Stimulated activated effector memory CD8-positive, alpha-beta T cell treated with anti-CD3 and anti-CD28 coated beads, Interleukin-12 subunit alpha, Interleukin-12 subunit beta, amount 100 ng/mL, for 72 hours (primary cell): Measurements from ENCODE around the gene SEMA4A.
A peak's percentile ranks its signal among the peaks of the same experiment; 100 is the strongest.
"Not testable (repeated sequence)": the region's sequence is repeated elsewhere in the genome, so short reads cannot be mapped to it uniquely, and the experiment has no call there.

Experiments
- ATAC-seq: fragments of 150-1000 bp; cut with Tn5 transposase; 2 replicates; pipeline ENCODE4 v1.10.0; 2021
- DNase-seq, 2 donors: peaks; one replicate each; pipeline ENCODE4 v3.0.0; 2021 to 2022; ENCODE audit warnings: low spot score in 2 of 2
- H3K27ac Mint-ChIP-seq: one replicate; pipeline ENCODE4 v1.8.0; 2022; ENCODE audit warnings: mild to moderate bottlenecking, mixed read lengths
- H3K36me3 Mint-ChIP-seq: one replicate; pipeline ENCODE4 v1.8.0; 2022; ENCODE audit warnings: mild to moderate bottlenecking, mixed read lengths
- H3K4me1 Mint-ChIP-seq: one replicate; pipeline ENCODE4 v1.8.0; 2022; ENCODE audit warnings: mixed read lengths
- H3K4me3 Mint-ChIP-seq: one replicate; pipeline ENCODE4 v1.8.0; 2022; ENCODE audit warnings: mild to moderate bottlenecking, mixed read lengths
- H3K9me3 Mint-ChIP-seq: one replicate; pipeline ENCODE4 v1.8.0; 2022; ENCODE audit warnings: mixed read lengths

SEMA4A gene

GRCh38 chr1:156182010-156182779 lies 28.8 kb downstream of the SEMA4A start:
- ATAC-seq, H3K9me3 Mint-ChIP-seq, DNase-seq, H3K4me1 Mint-ChIP-seq, H3K4me3 Mint-ChIP-seq, H3K27ac Mint-ChIP-seq: not testable (repeated sequence)
- H3K36me3 Mint-ChIP-seq, result peaks cover 11% of the 10 kb centered on the region

DNA sequence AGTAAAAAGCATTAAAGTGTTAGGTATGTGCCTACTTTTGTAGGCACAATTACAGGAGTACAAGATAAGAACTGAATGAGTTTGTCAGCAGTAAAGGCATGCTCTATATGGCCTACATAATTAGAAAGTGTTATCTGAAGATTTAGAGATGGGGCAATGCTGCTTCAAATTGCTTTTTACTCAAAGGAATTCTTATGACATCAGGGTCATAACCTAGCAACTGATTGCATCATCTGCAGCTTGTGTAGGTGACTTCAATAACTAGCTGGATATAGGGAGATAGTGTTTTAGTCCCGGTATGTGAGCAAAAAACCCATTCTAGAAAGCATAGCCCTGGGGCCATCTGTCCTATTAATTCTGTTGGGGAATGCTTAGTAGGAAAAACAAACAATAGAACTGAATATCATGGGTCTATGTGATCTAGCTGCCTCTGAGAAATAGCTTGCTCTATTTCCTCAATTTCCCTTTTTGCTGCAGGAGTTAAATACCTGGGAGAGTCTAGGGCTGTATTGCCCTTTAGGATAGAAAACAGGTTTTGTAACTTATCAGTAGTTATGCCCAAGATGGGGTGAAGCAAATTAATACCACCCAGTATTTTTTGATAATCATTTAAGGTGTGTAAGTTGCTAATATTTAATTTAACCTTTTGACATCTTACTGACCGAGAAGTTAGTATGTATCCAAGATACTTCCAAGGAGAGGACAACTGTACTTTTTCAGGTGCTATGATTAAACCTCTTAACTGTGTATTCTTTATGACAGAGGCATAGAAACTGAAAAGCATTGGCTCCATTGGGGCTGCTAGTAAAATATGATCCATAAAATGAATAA lies 33.2 kb downstream of the SEMA4A start:
- H3K4me1 Mint-ChIP-seq, H3K36me3 Mint-ChIP-seq, H3K9me3 Mint-ChIP-seq, H3K4me3 Mint-ChIP-seq, ATAC-seq, H3K27ac Mint-ChIP-seq, DNase-seq: not testable (repeated sequence)

GRCh38 chr1:156190265-156190664 lies 36.9 kb downstream of the SEMA4A start:
- H3K4me3 Mint-ChIP-seq, DNase-seq, H3K9me3 Mint-ChIP-seq, ATAC-seq, H3K27ac Mint-ChIP-seq: not testable (repeated sequence)
- Mint-ChIP-seq H3K36me3 (peaks cover 10% of the 10 kb centered on the region), H3K4me1 (peaks cover 23% of the 10 kb centered on the region)

DNA sequence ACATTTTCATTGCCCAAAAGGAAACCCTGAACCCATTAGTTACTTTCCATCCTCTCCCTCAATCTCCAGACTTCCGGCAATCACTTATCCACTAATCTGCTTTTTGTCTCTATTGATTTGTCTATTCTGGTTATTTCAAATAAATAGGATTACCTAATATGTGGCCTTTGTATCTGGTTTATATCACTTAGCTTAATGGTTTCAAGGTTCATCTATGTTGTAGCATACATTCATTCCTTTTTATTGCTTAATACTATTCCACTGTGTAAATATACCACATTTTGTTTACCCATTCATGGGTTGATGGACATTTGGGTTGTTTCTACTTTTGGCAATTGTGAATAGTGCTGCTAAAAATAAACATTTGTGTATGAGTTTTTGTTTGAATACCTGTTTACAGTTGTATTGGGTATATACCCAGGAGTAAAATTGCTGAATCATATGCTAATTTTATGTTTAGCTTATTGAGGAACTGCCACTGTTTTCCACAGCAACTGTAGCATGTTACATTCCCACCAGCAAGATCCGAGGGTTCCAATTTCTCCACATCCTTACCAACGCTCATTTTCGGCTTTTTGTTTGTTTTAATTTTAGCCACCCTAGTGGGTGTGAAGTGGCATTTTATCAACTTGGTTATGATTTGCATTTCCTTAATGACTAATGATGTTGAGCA lies 38.0 kb downstream of the SEMA4A start:
- H3K27ac Mint-ChIP-seq, result no peak overlapping the region
- peaks cover 10% of the 10 kb centered on the region for H3K36me3 Mint-ChIP-seq
- peaks cover 34% of the 10 kb centered on the region for H3K4me1 Mint-ChIP-seq
- ATAC-seq, result no peak
- no peak overlapping the region for H3K4me3 Mint-ChIP-seq
- H3K9me3 Mint-ChIP-seq, result no peaks in the 10 kb centered on the region
- no peak for DNase-seq

- Mint-ChIP-seq H3K36me3 (peaks cover 18% of the 10 kb centered on the region), H3K4me3 (peak overlapping the region; percentile 97), H3K27ac (peak overlapping the region; percentile 96), H3K4me1 (peaks cover 48% of the 10 kb centered on the region), H3K9me3 (no peaks in the 10 kb centered on the region)
- DNase-seq, result no peak
- ATAC-seq, result no peak
These were observed 39.8 kb downstream of the SEMA4A start for GRCh38 chr1:156193208-156193487.

DNA sequence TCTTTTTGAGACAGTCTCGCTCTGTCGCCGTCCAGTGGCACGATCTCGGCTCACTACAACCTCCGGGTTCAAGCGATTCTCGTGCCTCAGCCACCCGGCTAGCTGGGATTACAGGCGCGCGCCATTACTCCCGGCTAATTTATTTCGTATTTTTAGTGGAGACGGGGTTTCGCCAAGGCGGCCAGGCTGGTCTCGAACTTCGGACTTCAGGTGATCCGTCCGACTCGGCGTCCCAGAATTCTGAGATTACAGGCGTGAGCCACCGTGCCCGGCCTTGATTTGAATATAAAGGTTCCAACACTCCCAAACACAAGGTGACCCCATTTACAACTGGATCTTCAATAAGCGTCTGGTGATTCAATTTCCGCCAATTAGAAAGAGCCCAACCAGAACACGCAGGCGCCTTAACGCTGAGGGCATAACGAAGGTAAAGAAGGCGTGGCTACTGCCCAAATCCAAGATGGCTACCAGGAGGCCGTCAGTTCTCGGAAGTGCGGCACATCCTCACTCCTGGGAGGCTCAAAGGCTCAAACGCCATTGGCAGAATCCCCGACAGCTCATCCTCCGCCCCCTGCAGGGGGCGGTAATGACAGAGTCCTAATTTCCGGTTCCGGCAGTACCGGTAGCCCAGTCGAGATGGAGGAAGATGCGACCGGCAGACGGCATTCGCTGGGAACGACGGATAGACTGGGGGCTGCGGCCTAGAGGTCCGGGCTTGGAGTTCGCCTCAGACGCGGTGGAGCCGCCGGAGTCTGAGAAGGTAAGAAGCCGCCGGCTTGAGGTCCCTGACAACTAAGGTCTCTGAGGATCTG lies 40.3 kb downstream of the SEMA4A start, which contains the start of gene SLC25A44:
Gene SLC25A44 (plus strand): TSS at position 617 of the 812 bp plus-strand sequence. CDS start 5,744 bp downstream, outside the sequence.
- Mint-ChIP-seq H3K4me3 (peak within 1 kb of the TSS; percentile 97), H3K9me3 (no peaks in the 10 kb centered on the region), H3K27ac (peak within 1 kb of the TSS; percentile 96), H3K36me3 (peaks cover 18% of the 10 kb centered on the region), H3K4me1 (peaks cover 54% of the 10 kb centered on the region)
- DNase-seq (peak; percentile 90 to 100), ATAC-seq (peak; percentile 97)

DNA sequence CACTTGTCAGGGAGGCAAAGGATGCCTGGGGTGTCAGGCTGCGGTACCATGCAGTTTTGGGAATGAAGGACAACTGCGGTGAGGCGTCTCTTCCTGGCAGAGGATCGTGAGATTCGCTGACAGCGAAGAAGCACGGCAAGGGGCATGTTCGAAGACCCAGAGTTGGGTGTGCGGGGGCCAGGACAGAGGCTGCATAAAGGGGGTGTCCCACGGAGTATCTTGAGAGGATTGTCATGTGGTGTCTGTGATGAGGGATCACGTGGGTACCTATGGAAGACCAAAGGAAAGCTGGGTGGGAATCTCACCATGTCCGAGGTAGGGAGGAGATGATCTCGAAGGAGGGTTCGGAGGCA lies 40.9 kb downstream of the SEMA4A start:
- peaks cover 60% of the 10 kb centered on the region for H3K4me1 Mint-ChIP-seq
- no peak for ATAC-seq
- H3K36me3 Mint-ChIP-seq, result peaks cover 18% of the 10 kb centered on the region
- H3K27ac Mint-ChIP-seq, result peak overlapping the region; percentile 96
- DNase-seq, result no peak
- peak overlapping the region; percentile 97 for H3K4me3 Mint-ChIP-seq
- H3K9me3 Mint-ChIP-seq, result no peaks in the 10 kb centered on the region

GRCh38 chr1:156195853-156196252 lies 42.5 kb downstream of the SEMA4A start:
- Mint-ChIP-seq H3K36me3 (peaks cover 18% of the 10 kb centered on the region), H3K27ac (peak overlapping the region; percentile 20), H3K4me3 (peak overlapping the region; percentile 97), H3K9me3 (no peaks in the 10 kb centered on the region), H3K4me1 (peaks cover 75% of the 10 kb centered on the region)
- no peak for ATAC-seq
- no peak for DNase-seq

- Mint-ChIP-seq H3K4me1 (peaks cover 75% of the 10 kb centered on the region), H3K36me3 (peaks cover 18% of the 10 kb centered on the region), H3K27ac (peak overlapping the region; percentile 20), H3K9me3 (no peaks in the 10 kb centered on the region), H3K4me3 (peak overlapping the region; percentile 97)
- DNase-seq (no peak), ATAC-seq (no peak)
These were observed 43.1 kb downstream of the SEMA4A start for GRCh38 chr1:156196445-156196844.

- Mint-ChIP-seq H3K4me3 (no peak overlapping the region), H3K27ac (peak overlapping the region; percentile 90), H3K4me1 (peaks cover 59% of the 10 kb centered on the region), H3K9me3 (no peaks in the 10 kb centered on the region), H3K36me3 (peaks cover 12% of the 10 kb centered on the region)
- ATAC-seq (peak; percentile 88), DNase-seq (no peak)
These were observed 45.5 kb downstream of the SEMA4A start for GRCh38 chr1:156198831-156199349.

- Mint-ChIP-seq H3K4me3 (no peak overlapping the region), H3K27ac (peak overlapping the region; percentile 90), H3K9me3 (no peaks in the 10 kb centered on the region), H3K36me3 (peaks cover 7% of the 10 kb centered on the region), H3K4me1 (peaks cover 52% of the 10 kb centered on the region)
- DNase-seq, result no peak
- ATAC-seq, result peak; percentile 45
These were observed 46.7 kb downstream of the SEMA4A start for GRCh38 chr1:156200044-156200443.

GRCh38 chr1:156203331-156203730 lies 49.9 kb downstream of the SEMA4A start:
- no peak for DNase-seq
- Mint-ChIP-seq H3K9me3 (no peaks in the 10 kb centered on the region), H3K4me1 (peaks cover 24% of the 10 kb centered on the region), H3K36me3 (no peaks in the 10 kb centered on the region), H3K27ac (no peak overlapping the region), H3K4me3 (no peak overlapping the region)
- no peak for ATAC-seq

- ATAC-seq (no peak), DNase-seq (no peak)
- no peaks in the 10 kb centered on the region for H3K36me3 Mint-ChIP-seq
- peaks cover 11% of the 10 kb centered on the region for H3K4me1 Mint-ChIP-seq
- H3K4me3 Mint-ChIP-seq, result no peak overlapping the region
- no peak overlapping the region for H3K27ac Mint-ChIP-seq
- no peaks in the 10 kb centered on the region for H3K9me3 Mint-ChIP-seq
These were observed 51.3 kb downstream of the SEMA4A start for GRCh38 chr1:156204686-156205085.

DNA sequence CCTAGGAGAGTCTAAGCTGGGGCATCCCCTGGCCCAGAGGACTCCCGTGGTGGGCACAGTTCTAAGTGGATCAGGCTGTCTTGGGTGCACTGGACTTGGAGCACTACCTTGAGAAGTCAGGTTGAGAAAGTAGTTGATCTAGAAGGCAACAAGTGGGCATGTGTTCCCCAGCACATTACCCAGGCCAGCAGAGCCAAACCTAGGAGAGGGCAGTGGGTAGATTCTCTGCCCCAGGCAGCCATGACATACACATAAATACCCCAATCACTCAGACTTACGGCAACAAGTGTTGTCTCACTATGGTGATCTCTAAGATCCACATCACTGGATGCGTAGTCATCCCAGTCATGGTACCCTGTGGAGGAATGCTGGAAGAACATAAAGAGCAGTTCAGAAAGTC lies 57.9 kb downstream of the SEMA4A start:
- DNase-seq (no peak), ATAC-seq (no peak)
- Mint-ChIP-seq H3K9me3 (no peaks in the 10 kb centered on the region), H3K27ac (peak overlapping the region; percentile 95), H3K4me1 (peaks cover 23% of the 10 kb centered on the region), H3K4me3 (no peak overlapping the region), H3K36me3 (peaks cover 57% of the 10 kb centered on the region)
